HG03159 (cell line): ENCODE results near the gene DRC1.
"Not testable (repeated sequence)": the region's sequence is repeated elsewhere in the genome, so short reads cannot be mapped to it uniquely, and the experiment has no call there.

ENCODE experiments used
- ATAC-seq: cut with Tn5 transposase; IDR thresholded peaks from one replicate; pipeline ENCODE4 v1.9.1; 2021; ENCODE audit warnings: mild to moderate bottlenecking, moderate library complexity; ENCODE audit not compliant: unreplicated experiment

DRC1 gene

GRCh38 chr2:26401739-26402541 is at the start of gene DRC1:
DRC1 (plus strand) TSS chr2:26401920; CDS start chr2:26401990, 70 bp downstream.
- no peak for ATAC-seq

- ATAC-seq, result no peak
Observed at GRCh38 chr2:26352892-26353291, 48.8 kb upstream of the DRC1 start.

- ATAC-seq, result not testable (repeated sequence)
Observed at GRCh38 chr2:26354469-26354868, 47.3 kb upstream of the DRC1 start.

- no peak for ATAC-seq
Observed at GRCh38 chr2:26355038-26355995, 46.4 kb upstream of the DRC1 start.

GRCh38 chr2:26356111-26356510 is 45.6 kb upstream of the DRC1 start:
- no peak for ATAC-seq

GRCh38 chr2:26356771-26357170 is 44.9 kb upstream of the DRC1 start:
- ATAC-seq, result no peak

GRCh38 chr2:26359886-26360473 is 41.7 kb upstream of the DRC1 start:
- ATAC-seq, result no peak

GRCh38 chr2:26363323-26363722 is 38.4 kb upstream of the DRC1 start:
- ATAC-seq, result no peak

GRCh38 chr2:26363958-26364357 is 37.8 kb upstream of the DRC1 start:
- no peak for ATAC-seq

- no peak for ATAC-seq
Observed at GRCh38 chr2:26364669-26365068, 37.1 kb upstream of the DRC1 start.

- ATAC-seq, result no peak
Observed at GRCh38 chr2:26366957-26367356, 34.8 kb upstream of the DRC1 start.

- ATAC-seq, result not testable (repeated sequence)
Observed at GRCh38 chr2:26369664-26370063, 32.1 kb upstream of the DRC1 start.

GRCh38 chr2:26370909-26371308 is 30.8 kb upstream of the DRC1 start:
- not testable (repeated sequence) for ATAC-seq

- ATAC-seq, result no peak
Observed at GRCh38 chr2:26376799-26377198, 24.9 kb upstream of the DRC1 start.

GRCh38 chr2:26380281-26380680 is 21.4 kb upstream of the DRC1 start:
- no peak for ATAC-seq

GRCh38 chr2:26382564-26382963 is 19.2 kb upstream of the DRC1 start:
- ATAC-seq, result no peak

- ATAC-seq, result no peak
Observed at GRCh38 chr2:26384183-26384582, 17.5 kb upstream of the DRC1 start.

- no peak for ATAC-seq
Observed at GRCh38 chr2:26384597-26384996, 17.1 kb upstream of the DRC1 start.

- no peak for ATAC-seq
Observed at GRCh38 chr2:26387189-26387588, 14.5 kb upstream of the DRC1 start.

GRCh38 chr2:26394694-26395093 is 7.0 kb upstream of the DRC1 start:
- ATAC-seq, result no peak

GRCh38 chr2:26395394-26395793 is 6.3 kb upstream of the DRC1 start:
- no peak for ATAC-seq
